Activated T-helper 2 cell treated with anti-CD3 and anti-CD28 coated beads, Interferon-gamma antibody, Interleukin-2, Interleukin-4, amounts not matched to agents 10 μg/mL and 5 μg/mL and 100 μg/mL, durations not matched to agents 14 hours and 24 hours and 36 hours (primary cell): ENCODE measurements around the gene PSMD14. TPM values are rescaled to one million over a fixed set of nuclear protein-coding genes. Genes with fewer than 3 reads are reported as not detected.

Experiments
- DNase-seq: peaks from one replicate; pipeline ENCODE4 v3.0.0; 2021; ENCODE audit warnings: low spot score
- H3K27ac Mint-ChIP-seq: one replicate; pipeline ENCODE4 v1.8.0; 2021; ENCODE audit warnings: mixed read lengths
- H3K27me3 Mint-ChIP-seq: one replicate; pipeline ENCODE4 v1.8.0; 2021; ENCODE audit warnings: low read depth, mixed read lengths
- H3K36me3 Mint-ChIP-seq: one replicate; pipeline ENCODE4 v1.8.0; 2021; ENCODE audit warnings: low read depth, mixed read lengths
- H3K4me1 Mint-ChIP-seq: one replicate; pipeline ENCODE4 v1.8.0; 2021; ENCODE audit warnings: low read depth, mixed read lengths
- H3K4me3 Mint-ChIP-seq: one replicate; pipeline ENCODE4 v1.8.0; 2021; ENCODE audit warnings: low read depth, mild to moderate bottlenecking, moderate library complexity, mixed read lengths
- H3K9me3 Mint-ChIP-seq: one replicate; pipeline ENCODE4 v1.8.0; 2021; ENCODE audit warnings: mixed read lengths
- intact Hi-C: fragments of 100-400 bp; cut with micrococcal nuclease; formaldehyde crosslinking; loops from one replicate; pipeline ENCODE4 v1.15.1; 2023
- total RNA-seq: library from RNA; stranded (reverse); gene quantifications from 2 replicates; pipeline ENCODE4 v1.2.3, GENCODE V29; 2022

PSMD14 gene
- total RNA-seq, 1 donor from 2014 or later = 110 TPM

DNA sequence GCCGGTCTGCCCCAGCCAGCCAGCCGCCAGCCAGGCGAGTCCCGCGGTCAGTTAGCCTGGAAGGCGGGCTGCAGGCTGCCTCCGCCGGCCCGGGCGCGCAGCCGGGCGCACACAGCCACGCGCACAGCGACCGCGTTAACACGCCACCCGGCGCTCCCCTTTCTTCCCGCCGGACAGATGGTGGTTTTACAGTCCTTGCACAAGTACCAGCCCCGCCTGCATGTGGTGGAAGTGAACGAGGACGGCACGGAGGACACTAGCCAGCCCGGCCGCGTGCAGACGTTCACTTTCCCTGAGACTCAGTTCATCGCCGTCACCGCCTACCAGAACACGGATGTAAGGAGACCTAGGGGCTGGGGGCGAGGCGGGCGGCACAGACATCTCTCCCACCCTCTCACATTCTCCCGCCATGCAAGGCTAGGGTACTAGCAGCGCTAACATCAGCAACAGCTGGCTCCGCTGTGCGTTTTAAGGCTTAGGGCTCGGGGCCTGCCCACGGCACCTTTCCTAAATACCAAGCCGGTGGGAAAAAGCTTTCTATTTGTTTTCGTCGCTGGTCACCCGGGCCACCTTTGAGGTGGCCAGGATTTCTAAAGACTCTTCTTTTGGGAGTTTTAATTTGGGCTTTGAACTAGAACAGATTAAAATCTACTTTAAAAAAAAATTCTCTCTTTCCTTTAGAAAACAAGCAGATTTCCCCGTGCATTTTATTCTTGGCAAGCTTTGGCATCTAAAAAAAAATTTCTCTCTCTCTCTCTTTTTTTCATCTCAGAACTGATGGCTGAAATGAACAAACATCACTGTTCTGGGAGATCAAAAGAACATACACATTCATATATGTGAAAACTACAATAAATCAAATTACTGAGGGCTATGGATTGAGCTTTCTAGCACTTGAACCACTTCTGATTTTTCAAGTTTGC lies 110.8 kb downstream of the PSMD14 start:
- H3K27ac Mint-ChIP-seq = no peak overlapping the region
- peak; percentile 11 for DNase-seq
- peaks cover 83% of the 10 kb centered on the region for H3K27me3 Mint-ChIP-seq

DNA sequence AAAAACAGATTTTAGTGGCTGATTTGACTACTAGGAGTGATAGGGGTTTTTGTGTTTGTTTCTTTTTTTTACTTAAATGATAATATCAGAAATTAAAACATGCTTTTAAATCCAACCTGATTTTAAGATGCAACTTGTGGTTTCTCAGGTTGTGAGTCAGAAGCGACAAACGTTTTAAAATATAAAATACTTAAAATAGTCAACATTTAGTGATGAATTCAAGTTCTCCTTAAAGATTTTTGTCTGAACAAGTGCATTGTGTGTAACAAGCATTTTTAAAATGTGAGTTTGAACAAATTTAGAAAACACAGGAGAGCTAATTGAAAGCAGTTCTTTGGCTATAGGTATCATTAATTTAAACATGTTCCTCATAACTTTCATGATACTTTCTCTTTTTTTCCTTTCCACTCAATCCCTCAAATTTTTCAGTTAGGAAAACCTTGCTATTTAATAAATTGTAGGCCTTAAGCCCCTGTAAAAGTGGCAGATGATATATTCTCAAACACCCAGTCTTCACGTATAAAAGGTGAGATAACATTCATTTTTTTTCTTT lies 111.5 kb downstream of the PSMD14 start:
- peaks cover 55% of the 10 kb centered on the region for H3K4me1 Mint-ChIP-seq
- H3K27me3 Mint-ChIP-seq = peaks cover 90% of the 10 kb centered on the region
- intact Hi-C loops = loop anchor here (5.0 to 10.0 kb wide), 4 partner anchors 112 to 705 kb away; partner anchors contain the start of genes PSMD14 and SLC4A10
- no peak overlapping the region for H3K4me3 Mint-ChIP-seq
- H3K36me3 Mint-ChIP-seq = peaks cover 6% of the 10 kb centered on the region
- DNase-seq = no peak
- no peaks in the 10 kb centered on the region for H3K9me3 Mint-ChIP-seq
- H3K27ac Mint-ChIP-seq = no peak overlapping the region

More for the DNA sequence above, 110.8 kb downstream of the PSMD14 start:
- Mint-ChIP-seq H3K4me1 (peaks cover 49% of the 10 kb centered on the region), H3K4me3 (peak overlapping the region; percentile 66), H3K9me3 (no peaks in the 10 kb centered on the region), H3K36me3 (peaks cover 6% of the 10 kb centered on the region)
- intact Hi-C loops = loop anchor here (5.0 kb wide), 2 partner anchors 112 to 182 kb away; partner anchors contain the start of gene PSMD14

DNA sequence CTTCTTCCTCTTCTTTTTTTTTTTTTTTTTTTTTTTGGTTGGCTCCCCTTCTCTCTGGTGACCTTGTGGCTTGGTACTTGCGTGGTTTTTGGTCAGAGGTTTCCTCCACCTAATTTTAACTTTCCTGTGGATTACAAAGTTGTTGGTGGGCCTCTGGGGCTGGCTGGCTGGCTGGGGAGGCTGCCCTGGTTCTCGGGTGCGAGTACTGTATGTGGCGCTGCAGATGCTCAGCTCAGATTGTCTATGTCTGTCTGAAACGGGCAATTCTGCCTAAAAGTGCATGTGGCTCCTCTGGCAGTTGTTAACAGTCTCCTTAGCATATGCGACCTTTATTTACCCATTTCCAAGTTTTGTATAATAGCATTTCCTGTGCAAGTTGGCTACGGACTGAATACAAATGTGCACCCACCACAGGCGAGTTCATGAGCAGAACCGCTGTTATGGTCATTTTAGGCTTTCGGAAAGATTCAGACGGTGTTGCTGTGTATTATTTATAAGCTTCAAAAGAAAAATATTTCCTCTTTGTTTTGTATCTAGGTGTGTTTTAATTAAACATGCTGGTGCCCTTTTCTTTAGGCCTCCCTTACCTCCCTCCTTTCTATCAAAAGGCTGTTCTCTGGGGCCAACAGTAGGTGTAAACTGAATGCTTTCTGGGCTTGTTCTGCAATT lies 112.3 kb downstream of the PSMD14 start:
- intact Hi-C loops = loop anchor here (10.0 kb wide), 2 partner anchors 204 to 704 kb away; partner anchors contain the start of gene SLC4A10
- peaks cover 52% of the 10 kb centered on the region for H3K4me1 Mint-ChIP-seq
- DNase-seq = no peak
- H3K9me3 Mint-ChIP-seq = no peaks in the 10 kb centered on the region
- H3K4me3 Mint-ChIP-seq = no peak overlapping the region
- peaks cover 2% of the 10 kb centered on the region for H3K36me3 Mint-ChIP-seq
- peaks cover 91% of the 10 kb centered on the region for H3K27me3 Mint-ChIP-seq
- H3K27ac Mint-ChIP-seq = peak overlapping the region; percentile 44

DNA sequence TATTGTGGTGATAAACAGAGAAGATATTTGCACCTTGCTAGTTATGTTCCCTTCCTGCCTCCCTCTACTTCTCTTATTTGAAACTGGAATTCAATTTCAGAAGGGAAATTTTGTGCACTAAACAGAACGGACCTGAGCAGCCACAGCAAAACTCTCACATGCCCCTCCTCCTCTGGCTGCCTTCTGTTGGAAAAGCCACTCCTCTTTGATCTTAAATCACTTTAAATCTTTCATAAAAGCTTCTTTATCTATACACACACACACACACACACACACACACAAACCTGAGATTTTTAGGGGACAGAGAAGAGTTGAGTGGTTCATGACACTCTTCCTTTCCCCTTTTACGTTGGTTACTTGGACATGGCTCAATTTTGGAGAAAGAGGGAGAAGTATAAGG lies 113.5 kb downstream of the PSMD14 start:
- intact Hi-C loops = loop anchor here (10.0 kb wide), 2 partner anchors 203 to 703 kb away; partner anchors contain the start of gene SLC4A10
- peaks cover 5% of the 10 kb centered on the region for H3K36me3 Mint-ChIP-seq
- H3K9me3 Mint-ChIP-seq = no peaks in the 10 kb centered on the region
- peaks cover 47% of the 10 kb centered on the region for H3K4me1 Mint-ChIP-seq
- H3K4me3 Mint-ChIP-seq = no peak overlapping the region
- H3K27me3 Mint-ChIP-seq = peaks cover 91% of the 10 kb centered on the region
- no peak for DNase-seq
- H3K27ac Mint-ChIP-seq = no peak overlapping the region

DNA sequence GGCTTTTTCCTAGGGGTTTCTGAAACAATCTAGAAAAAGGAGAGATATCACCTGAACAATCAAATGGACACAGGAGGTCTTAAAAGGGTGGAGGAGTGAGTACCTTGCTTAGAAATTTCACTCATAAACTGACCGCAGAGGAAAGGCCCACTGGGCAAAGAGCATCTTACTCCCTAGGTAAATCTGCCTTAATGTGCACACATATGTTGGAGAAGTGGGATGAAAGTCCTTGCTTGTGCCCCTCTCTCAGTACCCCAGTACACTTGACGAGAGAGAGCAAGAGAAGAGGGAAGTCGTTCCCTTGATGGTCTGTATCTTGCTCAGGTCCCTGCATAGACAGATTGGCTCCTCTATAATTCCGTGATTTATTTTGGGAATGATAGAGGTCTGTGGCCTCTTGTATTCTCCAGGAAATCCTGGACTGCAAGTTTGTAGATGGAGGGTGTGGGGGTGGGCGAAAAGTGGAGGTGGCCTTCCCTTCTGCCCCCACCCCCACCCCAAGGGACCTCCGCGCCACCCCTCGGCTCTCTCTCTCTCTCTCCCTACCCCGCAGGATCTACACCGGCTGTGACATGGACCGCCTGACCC lies 114.7 kb downstream of the PSMD14 start:
- Mint-ChIP-seq H3K9me3 (no peaks in the 10 kb centered on the region), H3K27me3 (peaks cover 89% of the 10 kb centered on the region), H3K27ac (no peak overlapping the region), H3K36me3 (peaks cover 10% of the 10 kb centered on the region), H3K4me3 (peak overlapping the region; percentile 20), H3K4me1 (peaks cover 42% of the 10 kb centered on the region)
- intact Hi-C loops = loop anchor here (10.0 kb wide), 2 partner anchors 202 to 702 kb away; partner anchors contain the start of gene SLC4A10
- no peak for DNase-seq

DNA sequence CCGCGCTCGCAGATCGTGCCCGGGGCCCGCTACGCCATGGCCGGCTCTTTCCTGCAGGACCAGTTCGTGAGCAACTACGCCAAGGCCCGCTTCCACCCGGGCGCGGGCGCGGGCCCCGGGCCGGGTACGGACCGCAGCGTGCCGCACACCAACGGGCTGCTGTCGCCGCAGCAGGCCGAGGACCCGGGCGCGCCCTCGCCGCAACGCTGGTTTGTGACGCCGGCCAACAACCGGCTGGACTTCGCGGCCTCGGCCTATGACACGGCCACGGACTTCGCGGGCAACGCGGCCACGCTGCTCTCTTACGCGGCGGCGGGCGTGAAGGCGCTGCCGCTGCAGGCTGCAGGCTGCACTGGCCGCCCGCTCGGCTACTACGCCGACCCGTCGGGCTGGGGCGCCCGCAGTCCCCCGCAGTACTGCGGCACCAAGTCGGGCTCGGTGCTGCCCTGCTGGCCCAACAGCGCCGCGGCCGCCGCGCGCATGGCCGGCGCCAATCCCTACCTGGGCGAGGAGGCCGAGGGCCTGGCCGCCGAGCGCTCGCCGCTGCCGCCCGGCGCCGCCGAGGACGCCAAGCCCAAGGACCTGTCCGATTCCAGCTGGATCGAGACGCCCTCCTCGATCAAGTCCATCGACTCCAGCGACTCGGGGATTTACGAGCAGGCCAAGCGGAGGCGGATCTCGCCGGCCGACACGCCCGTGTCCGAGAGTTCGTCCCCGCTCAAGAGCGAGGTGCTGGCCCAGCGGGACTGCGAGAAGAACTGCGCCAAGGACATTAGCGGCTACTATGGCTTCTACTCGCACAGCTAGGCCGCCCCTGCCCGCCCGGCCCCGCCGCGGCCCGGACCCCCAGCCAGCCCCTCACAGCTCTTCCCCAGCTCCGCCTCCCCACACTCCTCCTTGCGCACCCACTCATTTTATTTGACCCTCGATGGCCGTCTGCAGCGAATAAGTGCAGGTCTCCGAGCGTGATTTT lies 115.5 kb downstream of the PSMD14 start:
- Mint-ChIP-seq H3K4me1 (peaks cover 35% of the 10 kb centered on the region), H3K27me3 (peaks cover 86% of the 10 kb centered on the region), H3K9me3 (no peaks in the 10 kb centered on the region), H3K27ac (peak overlapping the region; percentile 48), H3K4me3 (peak overlapping the region; percentile 62), H3K36me3 (peaks cover 11% of the 10 kb centered on the region)
- DNase-seq = peak; percentile 10
- intact Hi-C loops = loop anchor here (10.0 kb wide), 2 partner anchors 201 to 701 kb away; partner anchors contain the start of gene SLC4A10

GRCh38 chr2:161424394-161424769 lies 116.2 kb downstream of the PSMD14 start:
- Mint-ChIP-seq H3K4me1 (peaks cover 31% of the 10 kb centered on the region), H3K9me3 (no peaks in the 10 kb centered on the region), H3K4me3 (peak overlapping the region; percentile 62), H3K27me3 (peaks cover 86% of the 10 kb centered on the region), H3K27ac (peak overlapping the region; percentile 48), H3K36me3 (peaks cover 12% of the 10 kb centered on the region)
- DNase-seq = peak; percentile 9
- intact Hi-C loops = loop anchor here (10.0 kb wide), 2 partner anchors 200 to 700 kb away; partner anchors contain the start of gene SLC4A10

DNA sequence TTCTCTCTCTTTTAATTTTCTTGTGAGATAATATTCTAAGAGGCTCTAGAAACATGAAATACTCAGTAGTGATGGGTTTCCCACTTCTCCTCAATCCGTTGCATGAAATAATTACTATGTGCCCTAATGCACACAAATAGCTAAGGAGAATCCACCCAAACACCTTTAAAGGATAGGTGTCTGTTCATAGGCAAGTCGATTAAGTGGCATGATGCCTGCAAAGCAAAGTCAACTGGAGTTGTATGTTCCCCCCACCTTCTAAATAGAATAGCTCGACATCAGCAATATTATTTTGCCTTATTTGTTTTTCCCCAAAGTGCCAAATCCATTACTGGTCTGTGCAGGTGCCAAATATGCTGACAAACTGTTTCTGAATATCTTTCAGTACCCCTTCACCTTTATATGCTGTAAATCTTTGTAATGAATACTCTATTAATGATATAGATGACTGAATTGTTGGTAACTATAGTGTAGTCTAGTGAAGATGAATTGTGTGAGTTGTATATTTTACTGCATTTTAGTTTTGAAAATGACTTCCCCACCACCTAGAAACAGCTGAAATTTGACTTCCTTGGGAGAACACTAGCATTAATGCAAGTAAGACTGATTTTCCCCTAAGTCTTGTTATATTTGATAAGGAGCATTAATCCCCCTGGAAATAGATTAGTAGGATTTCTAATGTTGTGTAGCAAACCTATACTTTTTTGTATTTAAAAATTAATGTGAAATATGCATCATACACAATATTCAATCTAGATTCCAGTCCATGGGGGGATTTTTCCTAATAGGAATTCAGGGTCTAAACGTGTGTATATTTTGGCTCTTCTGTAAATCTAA lies 116.9 kb downstream of the PSMD14 start:
- Mint-ChIP-seq H3K9me3 (no peaks in the 10 kb centered on the region), H3K27ac (no peak overlapping the region), H3K4me3 (no peak overlapping the region), H3K27me3 (peaks cover 86% of the 10 kb centered on the region), H3K36me3 (peaks cover 12% of the 10 kb centered on the region), H3K4me1 (peaks cover 30% of the 10 kb centered on the region)
- intact Hi-C loops = loop anchor here (5.0 to 10.0 kb wide), 3 partner anchors 200 to 700 kb away; partner anchors contain the start of gene SLC4A10
- no peak for DNase-seq

- Mint-ChIP-seq H3K36me3 (peaks cover 10% of the 10 kb centered on the region), H3K27me3 (peaks cover 86% of the 10 kb centered on the region), H3K27ac (no peak overlapping the region), H3K9me3 (no peaks in the 10 kb centered on the region), H3K4me3 (no peak overlapping the region), H3K4me1 (peaks cover 25% of the 10 kb centered on the region)
- DNase-seq = no peak
- intact Hi-C loops = loop anchor here (5.0 to 10.0 kb wide), 3 partner anchors 199 to 699 kb away; partner anchors contain the start of gene SLC4A10
These were observed 117.7 kb downstream of the PSMD14 start for GRCh38 chr2:161425728-161426454.

GRCh38 chr2:161426455-161426921 lies 118.3 kb downstream of the PSMD14 start:
- Mint-ChIP-seq H3K4me3 (peak overlapping the region; percentile 54), H3K4me1 (peaks cover 25% of the 10 kb centered on the region), H3K36me3 (peaks cover 10% of the 10 kb centered on the region), H3K27ac (no peak overlapping the region), H3K27me3 (peaks cover 85% of the 10 kb centered on the region), H3K9me3 (no peaks in the 10 kb centered on the region)
- no peak for DNase-seq
- intact Hi-C loops = loop anchor here (5.0 to 10.0 kb wide), 3 partner anchors 198 to 698 kb away; partner anchors contain the start of gene SLC4A10
